Measurements from ENCODE around the gene ZNF862. TPM values are rescaled to one million over a fixed set of nuclear protein-coding genes. Genes with fewer than 3 reads are reported as not detected.

ZNF862 gene
- 22.6 TPM for total RNA-seq (ENCODE audit: unreplicated experiment)
- long read RNA-seq, partial matches to known transcripts, result 0 of 3 reads
- long read RNA-seq, other reads (novel, unspliced or antisense), result 2 of 3 reads

GRCh38 chr7:149838224-149838991 is at the start of gene ZNF862:
ZNF862 (plus strand) TSS chr7:149838375; CDS start chr7:149838612, 237 bp downstream.
- Mint-ChIP-seq H3K4me3 (ENCODE audit: unreplicated experiment) (peak within 1 kb of the TSS; percentile 90), H3K27me3 (ENCODE audit: unreplicated experiment) (peaks cover 11% of the 10 kb centered on the region), H3K4me1 (ENCODE audit: unreplicated experiment) (peaks cover 19% of the 10 kb centered on the region), H3K9me3 (ENCODE audit: unreplicated experiment) (no peaks in the 10 kb centered on the region), H3K27ac (ENCODE audit: unreplicated experiment) (peak within 1 kb of the TSS; percentile 28), H3K36me3 (ENCODE audit: low read depth, unreplicated experiment) (peaks cover 5% of the 10 kb centered on the region)
- DNase-seq (ENCODE audit: low spot score), result peak; percentile 94
- TF ChIP-seq CTCF (IDR thresholded peaks at IDR 0.05; ENCODE audit: unreplicated experiment), result no peak

DNA sequence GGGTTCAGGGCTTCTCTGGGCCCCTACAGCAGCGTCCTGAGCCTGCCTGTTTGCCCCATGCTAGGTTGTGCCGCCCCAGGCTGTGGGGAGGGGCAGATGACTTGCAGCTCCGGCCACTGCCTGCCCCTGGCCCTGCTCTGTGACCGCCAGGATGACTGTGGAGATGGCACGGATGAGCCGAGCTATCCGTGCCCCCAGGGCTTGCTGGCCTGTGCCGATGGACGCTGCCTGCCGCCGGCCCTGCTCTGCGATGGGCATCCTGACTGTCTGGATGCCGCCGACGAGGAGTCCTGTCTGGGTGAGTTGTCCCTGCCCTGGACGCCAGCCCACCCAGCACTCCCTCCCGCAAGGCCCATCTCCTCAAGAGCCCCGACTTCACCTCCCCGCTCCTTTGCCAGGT is 49.1 kb upstream of the ZNF862 start:
- Mint-ChIP-seq H3K9me3 (ENCODE audit: unreplicated experiment) (no peaks in the 10 kb centered on the region), H3K27ac (ENCODE audit: unreplicated experiment) (no peak overlapping the region), H3K4me1 (ENCODE audit: unreplicated experiment) (peaks cover 8% of the 10 kb centered on the region), H3K4me3 (ENCODE audit: unreplicated experiment) (no peak overlapping the region), H3K27me3 (ENCODE audit: unreplicated experiment) (peaks cover 13% of the 10 kb centered on the region), H3K36me3 (ENCODE audit: low read depth, unreplicated experiment) (no peaks in the 10 kb centered on the region)
- DNase-seq (ENCODE audit: low spot score), result no peak
- TF ChIP-seq CTCF (IDR thresholded peaks at IDR 0.05; ENCODE audit: unreplicated experiment), result no peak

GRCh38 chr7:149790146-149790548 is 48.0 kb upstream of the ZNF862 start:
- Mint-ChIP-seq H3K4me3 (ENCODE audit: unreplicated experiment) (no peak overlapping the region), H3K4me1 (ENCODE audit: unreplicated experiment) (peaks cover 12% of the 10 kb centered on the region), H3K27me3 (ENCODE audit: unreplicated experiment) (peaks cover 14% of the 10 kb centered on the region), H3K9me3 (ENCODE audit: unreplicated experiment) (no peaks in the 10 kb centered on the region), H3K27ac (ENCODE audit: unreplicated experiment) (no peak overlapping the region), H3K36me3 (ENCODE audit: low read depth, unreplicated experiment) (no peaks in the 10 kb centered on the region)
- DNase-seq (ENCODE audit: low spot score), result peak; percentile 89
- peak; percentile 68 for TF ChIP-seq CTCF (IDR thresholded peaks at IDR 0.05; ENCODE audit: unreplicated experiment)

GRCh38 chr7:149790754-149791360 is 47.3 kb upstream of the ZNF862 start:
- no peak for DNase-seq (ENCODE audit: low spot score)
- Mint-ChIP-seq H3K4me1 (ENCODE audit: unreplicated experiment) (peaks cover 12% of the 10 kb centered on the region), H3K4me3 (ENCODE audit: unreplicated experiment) (no peak overlapping the region), H3K36me3 (ENCODE audit: low read depth, unreplicated experiment) (no peaks in the 10 kb centered on the region), H3K27me3 (ENCODE audit: unreplicated experiment) (peaks cover 13% of the 10 kb centered on the region), H3K9me3 (ENCODE audit: unreplicated experiment) (no peaks in the 10 kb centered on the region), H3K27ac (ENCODE audit: unreplicated experiment) (no peak overlapping the region)
- TF ChIP-seq CTCF (IDR thresholded peaks at IDR 0.05; ENCODE audit: unreplicated experiment), result no peak
